GM12872 (cell line): ENCODE results near the gene ZNFX1.

Experiments
- CTCF ChIP-seq: IDR thresholded peaks from 3 replicates; pipeline ENCODE4 v1.5.1; 2011; ENCODE audit warnings: low read depth, mild to moderate bottlenecking, low read length, moderate library complexity; ENCODE audit not compliant: insufficient read depth

Gene ZNFX1

GRCh38 chr20:49248879-49249665 is 28.8 kb downstream of the ZNFX1 start:
- TF ChIP-seq CTCF = no peak

GRCh38 chr20:49248301-49248700 is 29.6 kb downstream of the ZNFX1 start:
- TF ChIP-seq CTCF = no peak

- TF ChIP-seq CTCF = no peak
These were observed 30.1 kb downstream of the ZNFX1 start for GRCh38 chr20:49247792-49248191.

GRCh38 chr20:49247169-49247723 is 30.6 kb downstream of the ZNFX1 start:
- TF ChIP-seq CTCF = no peak

- TF ChIP-seq CTCF = peak; percentile 78
These were observed 31.7 kb downstream of the ZNFX1 start for GRCh38 chr20:49245921-49246740.

GRCh38 chr20:49237531-49237930 is 40.3 kb downstream of the ZNFX1 start:
- TF ChIP-seq CTCF = no peak

- TF ChIP-seq CTCF = no peak
These were observed 41.6 kb downstream of the ZNFX1 start for GRCh38 chr20:49236301-49236700.
